Keratinocyte (primary cell): ENCODE data around the gene RPP30. TPM values are rescaled to one million over a fixed set of nuclear protein-coding genes. Genes with fewer than 3 reads are reported as not detected.

Source experiments
- DNase-seq: peaks from one replicate; pipeline ENCODE4 v3.0.0-alpha.2; 2011; ENCODE audit warnings: low read depth, missing footprints, low spot score
- FAIRE-seq: peaks from 2 replicates; lab custom pipeline; 2011; peaks lifted over from hg19 to GRCh38; lab: Jason Lieb, UNC
- H2AFZ ChIP-seq: 2 replicates; pipeline ENCODE4 v1.6.0; 2012; ENCODE audit warnings: low read length, control low read depth, inconsistent platforms; ENCODE audit not compliant: control insufficient read depth
- H3K27ac ChIP-seq: 2 replicates; pipeline ENCODE4 v1.5.1; 2011; ENCODE audit warnings: low read length; ENCODE audit not compliant: control insufficient read depth, insufficient read depth
- H3K27me3 ChIP-seq: 3 replicates; pipeline ENCODE4 v1.6.0; 2011; ENCODE audit warnings: low read length; ENCODE audit not compliant: control insufficient read depth, insufficient read depth; ENCODE audit errors: extremely low read depth
- H3K36me3 ChIP-seq, 2 experiments: 2 replicates in 1 of 2; 3 replicates in 1 of 2; pipeline ENCODE4 v1.5.1; 2011; ENCODE audit warnings: low read length in 2 of 2, mild to moderate bottlenecking in 1 of 2; ENCODE audit not compliant: control insufficient read depth in 2 of 2, insufficient read depth in 2 of 2; ENCODE audit errors: extremely low read depth in 1 of 2
- H3K4me1 ChIP-seq: 3 replicates; pipeline ENCODE4 v1.5.1; 2011; ENCODE audit warnings: low read length; ENCODE audit not compliant: control insufficient read depth, insufficient read depth; ENCODE audit errors: extremely low read depth
- H3K4me2 ChIP-seq: 3 replicates; pipeline ENCODE4 v1.6.0; 2011; ENCODE audit warnings: low read depth, low read length; ENCODE audit not compliant: control insufficient read depth, insufficient read depth; ENCODE audit errors: extremely low read depth
- H3K4me3 ChIP-seq, 3 experiments: fragments of 200-600 bp in 1 of 3; sonication (generic) in 1 of 3; 2 replicates in 2 of 3; 3 replicates in 1 of 3; pipeline ENCODE4 v1.5.1; 2011 to 2016; ENCODE audit warnings: low read length in 3 of 3, mild to moderate bottlenecking in 3 of 3, control low read depth in 2 of 3, inconsistent platforms in 1 of 3, low read depth in 1 of 3, mixed read lengths in 1 of 3, mixed run types in 1 of 3, moderate library complexity in 1 of 3; ENCODE audit not compliant: control insufficient read depth in 2 of 3, insufficient read depth in 2 of 3; ENCODE audit errors: extremely low read depth in 1 of 3
- H3K79me2 ChIP-seq: 2 replicates; pipeline ENCODE4 v1.6.0; 2012; ENCODE audit warnings: low read length; ENCODE audit not compliant: control insufficient read depth, insufficient read depth
- H3K9ac ChIP-seq: 3 replicates; pipeline ENCODE4 v1.6.0; 2011; ENCODE audit warnings: low read length; ENCODE audit not compliant: control insufficient read depth, insufficient read depth; ENCODE audit errors: extremely low read depth
- H3K9me1 ChIP-seq: 3 replicates; pipeline ENCODE4 v1.6.0; 2011; ENCODE audit warnings: low read length; ENCODE audit not compliant: control insufficient read depth, insufficient read depth; ENCODE audit errors: extremely low read depth
- H3K9me3 ChIP-seq: 2 replicates; pipeline ENCODE4 v1.5.1; 2012; ENCODE audit warnings: low read depth, low read length; ENCODE audit not compliant: control insufficient read depth
- H4K20me1 ChIP-seq: 3 replicates; pipeline ENCODE4 v1.6.0; 2011; ENCODE audit warnings: low read length; ENCODE audit not compliant: control insufficient read depth, insufficient read depth; ENCODE audit errors: extremely low read depth
- CTCF ChIP-seq, 3 experiments: IDR thresholded peaks in 1 of 3; conservative IDR thresholded peaks in 1 of 3; optimal IDR thresholded peaks in 1 of 3; 2 replicates in 2 of 3; 3 replicates in 1 of 3; pipeline versions ENCODE3 to v1.5.1; 2011; ENCODE audit warnings: low read length in 3 of 3, mild to moderate bottlenecking in 3 of 3, moderate library complexity in 2 of 3, control low read depth in 1 of 3, inconsistent platforms in 1 of 3; ENCODE audit not compliant: insufficient read depth in 2 of 3; ENCODE audit errors: extremely low read depth in 1 of 3
- EZH2 ChIP-seq: IDR thresholded peaks from one replicate; pipeline ENCODE4 v1.6.1; 2012; ENCODE audit warnings: inconsistent platforms, mild to moderate bottlenecking, low read length, moderate library complexity
- dilution Hi-C: fragments of 300-500 bp; cut with MboI; formaldehyde crosslinking; loops from one replicate; pipeline ENCODE4 v1.7.0; 2020; ENCODE audit warnings: low sequenced_read_pairs; ENCODE audit not compliant: extremely low pct_ligation_motif_present
- polyA plus RNA-seq, 5 experiments: library from polyadenylated mRNA; depleted of rRNA in 3 of 5; stranded (reverse) in 3 of 5; stranded (forward) in 1 of 5; unstranded in 1 of 5; fragments of >200 nt; gene quantifications; 1 replicate in 1 of 5; 2 replicates in 3 of 5; 3 replicates in 1 of 5; pipeline versions ENCODE4 v1.2.1 to v1.2.3, GENCODE V29; 2011 to 2012; ENCODE audit warnings: missing spikeins in 2 of 5, low read depth in 1 of 5, low replicate concordance in 1 of 5

RPP30 gene
- polyA plus RNA-seq, 1 donor (not counting 4 experiments of a cell fraction or from before 2014, with no cell fraction given): 48.6 TPM

- no peak overlapping the region for H3K4me3 ChIP-seq
- H3K27me3 ChIP-seq: no peaks in the 10 kb centered on the region
- no peak overlapping the region for H2AFZ ChIP-seq
- H3K9me1 ChIP-seq: no peaks in the 10 kb centered on the region
- H3K27ac ChIP-seq: no peak overlapping the region
- H3K36me3 ChIP-seq: no peaks in the 10 kb centered on the region
- dilution Hi-C loops: no loop called here
- no peak for DNase-seq
- H3K79me2 ChIP-seq: no peaks in the 10 kb centered on the region
- TF ChIP-seq EZH2 (no peak), CTCF (optimal IDR thresholded peaks at IDR 0.05 in 1 of 3, IDR thresholded peaks at IDR 0.05 in 1 of 3, conservative IDR thresholded peaks at IDR 0.05 in 1 of 3; ENCODE audit: extremely low read depth in 1 of 3, insufficient read depth in 2 of 3, low read length in 3 of 3) (no peak)
- H3K9me3 ChIP-seq: no peaks in the 10 kb centered on the region
- no peak overlapping the region for H3K4me2 ChIP-seq
- no peaks in the 10 kb centered on the region for H4K20me1 ChIP-seq
- H3K4me1 ChIP-seq: peaks cover under 1% of the 10 kb centered on the region
- no peak for FAIRE-seq
- no peak overlapping the region for H3K9ac ChIP-seq
Observed at GRCh38 chr10:90906596-90906995, 34.8 kb downstream of the RPP30 start.

GRCh38 chr10:90911133-90912051 is 39.6 kb downstream of the RPP30 start:
- FAIRE-seq: peak; percentile 78
- Histone ChIP-seq H3K79me2 (no peaks in the 10 kb centered on the region), H3K9ac (peak overlapping the region; percentile 35), H3K27me3 (no peaks in the 10 kb centered on the region), H3K4me2 (peak overlapping the region; percentile 79), H4K20me1 (no peaks in the 10 kb centered on the region), H3K4me3 (peak overlapping the region in 2 of 3 experiments; percentile 10 to 49), H3K36me3 (no peaks in the 10 kb centered on the region), H2AFZ (peak overlapping the region; percentile 54), H3K9me1 (no peaks in the 10 kb centered on the region), H3K27ac (peak overlapping the region; percentile 41), H3K4me1 (peaks cover 13% of the 10 kb centered on the region), H3K9me3 (no peaks in the 10 kb centered on the region)
- dilution Hi-C loops: no loop called here
- TF ChIP-seq CTCF (optimal IDR thresholded peaks at IDR 0.05 in 1 of 3, IDR thresholded peaks at IDR 0.05 in 1 of 3, conservative IDR thresholded peaks at IDR 0.05 in 1 of 3; ENCODE audit: extremely low read depth in 1 of 3, insufficient read depth in 2 of 3, low read length in 3 of 3) (peak; percentile 68 to 81 (median 71)), EZH2 (no peak)
- DNase-seq: peak; percentile 23
